Muscle layer of duodenum (tissue), 2 donors: ENCODE measurements around the gene NTSR1.

Experiments used
- H3K27ac ChIP-seq: one replicate; pipeline ENCODE4 v1.7.0; 2013; ENCODE audit warnings: mild to moderate bottlenecking, low read length
- H3K27me3 ChIP-seq: one replicate; pipeline ENCODE4 v1.7.0; 2013; ENCODE audit warnings: low read depth, mild to moderate bottlenecking, control low read depth, low read length
- H3K36me3 ChIP-seq, 2 donors: one replicate each; pipeline ENCODE4 v1.7.0; 2013; ENCODE audit warnings: low read length in 2 of 2, control low read depth in 1 of 2, mild to moderate bottlenecking in 1 of 2; ENCODE audit not compliant: insufficient read depth in 2 of 2, control insufficient read depth in 1 of 2
- H3K4me1 ChIP-seq, 2 donors: one replicate each; pipeline ENCODE4 v1.7.0; 2013; ENCODE audit warnings: low read length in 2 of 2, mild to moderate bottlenecking in 2 of 2, control low read depth in 1 of 2, moderate library complexity in 1 of 2; ENCODE audit not compliant: insufficient read depth in 2 of 2, control insufficient read depth in 1 of 2
- H3K4me3 ChIP-seq, 2 donors: one replicate each; pipeline ENCODE4 v1.7.0; 2013; ENCODE audit warnings: low read length in 2 of 2, low read depth in 1 of 2, mild to moderate bottlenecking in 1 of 2
- H3K9me3 ChIP-seq, 2 donors: one replicate each; pipeline ENCODE4 v1.7.0; 2013; ENCODE audit warnings: low read length in 2 of 2, control low read depth in 1 of 2, mild to moderate bottlenecking in 1 of 2; ENCODE audit not compliant: control insufficient read depth in 1 of 2
- donor health status: healthy.

NTSR1 gene

DNA sequence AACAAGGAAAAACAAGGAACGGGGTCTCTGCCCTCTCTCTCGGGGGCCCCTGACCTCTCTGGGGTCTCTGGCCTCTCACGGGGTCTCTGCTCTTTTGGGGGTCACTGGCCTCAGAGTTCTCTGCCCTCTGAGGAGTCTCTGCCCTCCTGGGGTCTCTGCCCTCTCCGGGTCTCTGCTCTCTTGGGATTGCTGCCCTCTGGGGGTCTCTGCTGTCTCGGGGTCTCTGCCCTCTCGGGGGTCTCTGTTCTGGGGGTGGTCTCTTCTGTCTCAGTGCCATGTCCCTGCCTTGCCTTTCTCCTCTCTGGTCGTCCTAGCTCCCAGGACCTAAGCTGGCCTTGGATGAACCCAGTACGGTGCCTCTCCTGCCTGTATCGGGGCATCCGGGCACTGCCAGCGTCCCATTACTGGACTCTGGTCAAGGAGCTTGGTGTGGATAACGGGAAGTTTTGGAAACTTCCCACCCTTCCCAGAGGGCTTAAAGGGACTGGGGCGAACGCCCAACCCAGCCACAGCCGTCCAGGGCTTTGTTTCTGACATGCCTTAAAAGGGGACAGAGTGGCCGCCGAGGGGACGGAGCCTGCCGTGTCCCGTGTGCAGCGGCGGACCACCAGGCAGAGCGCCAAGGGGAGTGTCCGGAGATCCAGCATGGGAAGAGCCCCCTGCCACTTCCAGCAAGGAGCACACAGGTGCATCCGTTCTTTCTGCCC lies 62.9 kb downstream of the NTSR1 start:
- H3K27ac ChIP-seq: no peak overlapping the region
- peaks cover 4 to 12% of the 10 kb centered on the region in 2 donors for H3K4me1 ChIP-seq
- H3K4me3 ChIP-seq: no peak overlapping the region
- H3K9me3 ChIP-seq: no peaks in the 10 kb centered on the region
- H3K27me3 ChIP-seq: no peaks in the 10 kb centered on the region
- no peaks in the 10 kb centered on the region for H3K36me3 ChIP-seq

DNA sequence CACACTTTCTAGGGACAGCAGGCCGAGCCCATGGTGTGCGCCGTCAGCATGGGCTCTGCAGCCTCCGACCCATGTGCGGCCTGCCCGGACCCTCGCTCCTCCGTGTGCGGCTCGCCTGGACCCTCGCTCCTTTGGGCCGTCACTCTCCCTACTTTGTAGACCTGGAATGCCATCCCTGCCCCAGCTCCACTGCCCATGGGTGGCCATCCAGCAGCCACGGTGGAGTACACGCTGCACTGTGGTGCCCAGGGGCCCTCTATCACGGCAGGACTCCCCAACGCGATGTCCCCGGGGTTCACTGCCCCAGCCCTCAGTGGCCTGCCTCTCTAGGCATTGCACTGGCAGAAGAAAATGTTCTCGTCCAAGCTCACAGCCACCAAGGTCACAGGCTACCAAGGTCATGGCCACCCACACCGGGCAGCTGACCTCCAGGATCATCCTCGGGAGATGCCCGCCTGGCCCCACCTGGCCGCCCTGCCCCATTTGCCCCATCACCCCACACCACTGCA lies 63.5 kb downstream of the NTSR1 start:
- no peaks in the 10 kb centered on the region for H3K36me3 ChIP-seq
- no peak overlapping the region for H3K27ac ChIP-seq
- H3K4me1 ChIP-seq: peaks cover 4 to 12% of the 10 kb centered on the region in 2 donors
- no peaks in the 10 kb centered on the region for H3K27me3 ChIP-seq
- H3K9me3 ChIP-seq: no peaks in the 10 kb centered on the region
- H3K4me3 ChIP-seq: no peak overlapping the region

DNA sequence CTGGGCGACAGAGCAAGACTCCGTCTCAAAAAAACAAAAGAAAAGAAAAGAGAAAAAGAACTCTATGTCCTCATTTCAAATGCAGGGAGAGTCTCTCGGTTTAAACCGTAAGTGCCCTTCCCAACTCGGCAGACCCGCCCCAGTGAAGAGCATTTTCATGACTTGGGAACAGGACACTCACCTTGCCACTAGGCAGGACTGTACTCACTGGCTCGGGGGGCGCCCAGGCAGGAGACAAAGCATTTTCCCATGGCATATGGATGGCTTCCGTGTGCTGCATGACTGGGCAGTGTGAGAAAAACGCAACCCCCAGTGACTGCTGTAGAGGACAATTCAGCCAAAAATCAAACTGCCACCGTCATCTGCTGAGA lies 64.0 kb downstream of the NTSR1 start:
- Histone ChIP-seq H3K4me1 (peaks cover 4 to 12% of the 10 kb centered on the region in 2 donors), H3K27me3 (no peaks in the 10 kb centered on the region), H3K4me3 (no peak overlapping the region), H3K27ac (no peak overlapping the region), H3K9me3 (no peaks in the 10 kb centered on the region), H3K36me3 (no peaks in the 10 kb centered on the region)

DNA sequence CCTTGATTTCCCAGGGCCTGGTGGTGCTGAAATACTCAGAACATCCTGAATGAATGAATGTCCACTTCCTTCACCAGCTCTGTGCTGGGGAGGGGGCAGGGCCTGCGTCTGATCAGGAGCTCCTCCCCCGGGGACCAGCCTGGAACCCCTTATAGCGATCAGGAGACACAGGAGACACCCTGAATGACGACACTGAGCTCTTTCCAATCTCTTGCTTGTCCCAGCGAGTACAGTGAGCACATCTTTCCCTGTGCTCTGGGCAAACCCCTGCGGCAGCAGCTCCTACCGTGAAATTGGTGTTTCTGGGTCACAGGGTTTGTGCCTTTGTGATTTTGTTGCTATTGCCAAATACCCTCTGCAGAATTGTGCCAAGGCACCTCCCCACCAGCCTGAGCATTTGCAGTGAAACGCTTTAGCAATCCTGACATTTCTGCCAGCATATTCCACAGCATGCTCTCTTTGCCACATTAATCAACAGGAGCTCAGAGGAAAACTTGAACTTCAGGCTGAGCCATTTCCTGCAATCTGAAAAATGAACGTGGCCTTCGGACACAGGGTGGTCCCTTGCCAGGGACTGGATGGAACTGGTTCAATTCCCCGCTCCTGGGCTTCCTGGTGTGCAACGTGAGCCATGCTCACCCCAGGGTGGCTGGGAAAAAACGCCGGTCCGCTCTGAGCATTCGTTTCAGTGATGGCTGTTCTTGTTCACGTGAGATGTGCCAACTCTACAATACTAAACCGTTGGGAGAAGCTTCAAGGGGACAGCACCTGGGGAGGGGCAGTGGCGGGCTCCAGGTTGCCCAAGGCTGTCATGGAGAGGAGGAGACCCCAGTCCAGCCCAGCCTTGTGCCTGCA lies 64.6 kb downstream of the NTSR1 start:
- no peak overlapping the region for H3K4me3 ChIP-seq
- no peaks in the 10 kb centered on the region for H3K36me3 ChIP-seq
- no peaks in the 10 kb centered on the region for H3K9me3 ChIP-seq
- peaks cover 4 to 12% of the 10 kb centered on the region in 2 donors for H3K4me1 ChIP-seq
- no peaks in the 10 kb centered on the region for H3K27me3 ChIP-seq
- H3K27ac ChIP-seq: no peak overlapping the region

DNA sequence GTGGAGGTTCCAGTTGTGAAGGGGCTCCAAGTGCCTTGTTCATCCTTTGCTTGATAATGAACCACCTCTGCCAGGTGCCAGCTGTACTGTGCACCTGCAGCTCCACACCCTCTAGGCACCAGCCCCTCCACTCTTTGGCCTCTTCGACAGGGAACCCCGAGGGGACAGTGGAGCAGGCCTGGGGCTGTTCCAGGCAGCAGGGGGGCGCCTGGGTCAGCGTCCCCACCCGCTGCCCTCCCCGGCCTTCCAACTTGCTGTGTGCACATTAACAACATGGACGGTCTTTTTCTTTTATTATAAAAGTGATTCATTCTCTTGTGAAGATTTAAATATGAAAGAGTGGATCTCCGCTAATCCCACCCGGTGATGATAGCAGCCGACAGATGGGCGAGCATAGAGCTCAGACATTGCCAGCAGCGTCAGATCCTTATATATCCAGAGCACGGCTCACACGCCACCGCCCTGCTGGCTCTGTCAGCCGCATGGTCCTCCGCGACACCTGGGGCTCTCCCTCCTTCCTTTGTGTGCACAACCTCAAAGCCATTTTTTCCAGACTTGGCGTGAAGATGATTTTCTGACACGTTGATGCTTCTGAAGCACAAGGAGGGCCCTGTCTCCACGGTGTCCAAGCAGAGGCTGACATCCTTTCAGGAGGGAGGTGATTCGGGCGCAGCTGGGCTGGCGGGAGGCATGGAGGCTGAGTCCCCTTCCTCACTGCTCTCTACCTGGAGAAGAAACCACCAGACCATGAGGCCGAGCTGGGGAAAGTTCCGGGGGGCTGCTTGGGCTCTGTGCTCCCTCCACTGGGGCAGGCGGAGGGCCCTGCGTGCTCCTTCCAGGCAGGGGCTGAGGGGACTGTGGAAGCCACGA lies 65.4 kb downstream of the NTSR1 start:
- Histone ChIP-seq H3K4me1 (peaks cover 0 to 10% of the 10 kb centered on the region in 2 donors), H3K27me3 (no peaks in the 10 kb centered on the region), H3K27ac (no peak overlapping the region)

DNA sequence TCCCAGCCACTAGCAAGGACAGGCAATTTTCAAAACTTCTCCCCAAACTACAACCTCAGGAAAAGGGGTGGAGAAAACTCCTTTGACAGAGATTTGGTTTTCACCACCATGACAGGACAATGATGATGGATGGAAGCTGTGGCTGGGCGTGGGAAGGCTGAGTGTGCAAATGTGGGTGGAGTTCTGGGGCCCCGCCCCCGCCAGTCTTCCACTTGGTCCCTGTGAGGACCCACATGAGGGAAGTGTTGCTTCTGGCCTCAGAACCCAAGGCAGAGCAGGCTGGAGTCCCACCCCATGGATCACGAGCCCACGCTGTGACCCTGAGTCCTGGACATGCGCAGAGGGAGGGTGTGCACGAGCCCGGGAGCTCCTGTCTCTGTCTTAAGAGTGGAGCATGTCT lies 66.1 kb downstream of the NTSR1 start:
- Histone ChIP-seq H3K27me3 (no peaks in the 10 kb centered on the region), H3K4me1 (peaks cover 0 to 10% of the 10 kb centered on the region in 2 donors), H3K4me3 (no peak overlapping the region), H3K36me3 (no peaks in the 10 kb centered on the region), H3K9me3 (no peaks in the 10 kb centered on the region), H3K27ac (no peak overlapping the region)

More for the DNA sequence above, 65.4 kb downstream of the NTSR1 start:
- Histone ChIP-seq H3K36me3 (no peaks in the 10 kb centered on the region), H3K4me3 (no peak overlapping the region), H3K9me3 (no peaks in the 10 kb centered on the region)

DNA sequence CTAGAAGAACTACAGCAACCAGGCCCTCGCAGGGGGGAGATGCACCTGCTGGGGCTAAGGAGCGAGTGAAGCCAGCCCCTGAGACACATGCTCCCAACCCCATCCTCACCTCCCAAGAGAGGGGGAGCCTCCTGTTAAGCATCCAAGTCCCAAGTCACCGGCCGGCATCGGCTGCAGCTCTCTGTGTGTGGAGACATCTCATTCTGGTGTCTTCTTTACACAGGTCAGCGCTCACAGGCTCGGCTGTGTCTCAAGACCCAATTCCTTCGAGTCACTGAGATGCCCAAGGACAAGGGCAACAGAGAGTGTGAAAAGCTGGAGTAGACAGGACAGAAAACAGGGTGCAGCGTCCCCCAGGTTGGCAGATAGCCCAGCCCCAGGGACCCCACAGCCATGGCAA lies 66.6 kb downstream of the NTSR1 start:
- H3K27ac ChIP-seq: no peak overlapping the region
- H3K4me3 ChIP-seq: no peak overlapping the region
- no peaks in the 10 kb centered on the region for H3K27me3 ChIP-seq
- peaks cover 0 to 10% of the 10 kb centered on the region in 2 donors for H3K4me1 ChIP-seq
- no peaks in the 10 kb centered on the region for H3K36me3 ChIP-seq
- no peaks in the 10 kb centered on the region for H3K9me3 ChIP-seq

DNA sequence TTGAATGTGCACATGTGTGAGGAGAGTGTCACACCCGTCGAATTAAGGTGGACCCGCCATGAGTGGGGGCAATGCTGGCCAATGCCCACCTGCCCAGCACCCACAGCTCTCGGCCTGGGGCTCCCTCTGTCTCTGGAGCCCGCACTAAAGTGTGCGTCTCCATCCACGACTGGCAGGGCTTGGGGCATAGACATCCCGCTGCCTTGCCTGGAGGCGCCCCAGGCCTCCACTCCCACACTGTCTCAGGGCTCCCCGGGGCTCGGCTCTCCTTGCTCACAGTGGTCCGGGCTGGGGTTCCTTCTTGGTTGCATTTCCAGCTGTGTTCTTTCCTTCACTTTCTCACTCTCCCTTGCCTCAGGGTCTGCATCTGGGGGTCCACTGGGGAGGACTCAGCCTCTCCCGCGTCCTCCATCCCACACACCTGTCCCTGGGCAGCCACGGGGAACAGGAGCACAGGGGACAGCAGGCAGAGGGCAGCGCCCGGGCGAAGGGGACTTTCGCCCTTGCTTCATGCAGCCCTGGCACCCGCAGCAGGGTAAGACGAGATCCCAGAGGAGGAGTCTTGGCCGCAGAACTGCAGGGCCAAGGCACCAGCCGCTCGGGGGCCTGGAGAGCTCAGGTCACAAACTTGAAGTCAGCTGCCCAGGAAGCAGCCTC lies 67.5 kb downstream of the NTSR1 start:
- no peak overlapping the region for H3K4me3 ChIP-seq
- H3K9me3 ChIP-seq: no peaks in the 10 kb centered on the region
- no peaks in the 10 kb centered on the region for H3K36me3 ChIP-seq
- no peaks in the 10 kb centered on the region for H3K27me3 ChIP-seq
- peak overlapping the region; percentile 56 for H3K27ac ChIP-seq
- peaks cover 0 to 10% of the 10 kb centered on the region in 2 donors for H3K4me1 ChIP-seq

DNA sequence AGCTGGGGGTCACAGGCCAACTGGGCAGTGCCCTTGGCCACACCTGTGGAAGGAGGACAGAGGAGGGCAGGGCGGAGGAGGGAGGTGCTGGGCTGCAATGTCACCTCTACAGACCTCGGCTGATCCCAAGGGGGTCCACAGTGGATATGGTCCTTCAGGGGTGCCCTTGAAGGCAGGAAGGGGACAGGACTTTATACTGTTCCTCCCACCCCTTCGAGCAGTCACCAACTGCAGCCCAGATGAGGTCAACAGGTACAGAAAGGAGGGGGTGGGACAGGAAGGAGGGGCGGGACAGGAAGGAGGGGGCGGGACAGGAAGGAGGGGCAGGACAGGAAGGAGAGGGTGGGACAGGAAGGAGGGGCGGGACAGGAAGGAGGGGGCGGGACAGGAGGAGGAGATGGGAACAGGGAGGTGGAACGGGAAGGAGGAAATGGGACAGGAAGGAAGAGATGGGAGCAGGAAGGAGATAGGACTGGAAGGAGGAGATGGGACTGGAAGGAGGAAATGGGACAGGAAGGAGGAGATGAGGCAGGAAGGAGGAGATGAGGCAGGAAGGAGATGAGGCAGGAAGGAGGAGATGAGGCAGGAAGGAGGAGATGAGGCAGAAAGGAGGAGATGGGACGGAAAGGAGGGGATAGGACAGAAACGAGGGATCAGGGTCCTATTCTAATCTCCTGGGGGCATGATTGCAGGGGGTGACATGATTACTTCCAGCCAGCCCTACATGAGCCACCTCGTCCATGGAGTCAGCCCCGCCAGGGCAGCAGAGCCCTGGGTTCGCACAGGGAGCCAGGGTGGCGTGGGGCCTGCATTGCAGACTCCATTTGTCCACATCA lies 68.3 kb downstream of the NTSR1 start:
- Histone ChIP-seq H3K9me3 (no peaks in the 10 kb centered on the region), H3K4me3 (no peak overlapping the region), H3K4me1 (peaks cover 0 to 10% of the 10 kb centered on the region in 2 donors), H3K27ac (peak overlapping the region; percentile 56), H3K36me3 (no peaks in the 10 kb centered on the region), H3K27me3 (no peaks in the 10 kb centered on the region)

DNA sequence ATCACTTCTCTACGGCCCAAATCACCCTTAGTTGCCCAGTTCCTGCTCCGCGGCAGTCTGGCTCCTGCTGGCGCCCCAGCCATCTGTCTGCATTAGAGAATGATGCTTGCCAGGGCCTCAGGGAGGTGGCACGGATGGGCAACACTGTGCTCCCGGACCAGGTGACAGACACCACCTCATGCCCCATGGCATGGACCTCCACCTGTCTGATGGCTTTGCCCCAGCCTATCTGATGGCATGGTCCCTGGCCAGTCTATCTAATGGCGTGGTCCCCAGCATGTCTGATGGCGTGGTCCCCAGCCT lies 68.8 kb downstream of the NTSR1 start:
- Histone ChIP-seq H3K27me3 (no peaks in the 10 kb centered on the region), H3K9me3 (no peaks in the 10 kb centered on the region), H3K4me1 (peaks cover 0 to 9% of the 10 kb centered on the region in 2 donors), H3K4me3 (no peak overlapping the region), H3K27ac (no peak overlapping the region), H3K36me3 (no peaks in the 10 kb centered on the region)
